ENCODE data around the gene KCNIP4.

Gene KCNIP4

DNA sequence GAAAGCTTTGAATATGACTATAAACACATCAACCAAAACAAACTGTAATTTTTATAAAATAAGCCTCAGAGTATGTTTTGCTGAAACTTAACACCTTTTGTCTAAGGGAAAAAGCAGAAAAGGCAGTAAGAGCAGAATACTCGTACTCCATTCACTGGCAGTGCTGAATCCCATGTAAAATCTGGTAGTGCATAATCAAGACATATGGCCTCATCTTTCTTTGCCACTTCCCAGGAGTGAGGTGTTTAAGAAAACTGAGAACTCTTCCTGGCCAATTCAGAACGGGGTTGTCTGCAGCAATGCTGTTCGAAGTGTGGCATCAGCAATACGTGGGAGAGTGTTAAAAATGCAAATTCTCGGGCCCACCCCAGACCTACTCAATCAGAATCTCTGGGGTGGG lies 946.3 kb downstream of the KCNIP4 start:
- no peak for TF ChIP-seq EZH2phosphoT487 (IDR thresholded peaks at IDR 0.05; ENCODE audit: borderline replicate concordance)
- TF ChIP-seq, protein P1, sequence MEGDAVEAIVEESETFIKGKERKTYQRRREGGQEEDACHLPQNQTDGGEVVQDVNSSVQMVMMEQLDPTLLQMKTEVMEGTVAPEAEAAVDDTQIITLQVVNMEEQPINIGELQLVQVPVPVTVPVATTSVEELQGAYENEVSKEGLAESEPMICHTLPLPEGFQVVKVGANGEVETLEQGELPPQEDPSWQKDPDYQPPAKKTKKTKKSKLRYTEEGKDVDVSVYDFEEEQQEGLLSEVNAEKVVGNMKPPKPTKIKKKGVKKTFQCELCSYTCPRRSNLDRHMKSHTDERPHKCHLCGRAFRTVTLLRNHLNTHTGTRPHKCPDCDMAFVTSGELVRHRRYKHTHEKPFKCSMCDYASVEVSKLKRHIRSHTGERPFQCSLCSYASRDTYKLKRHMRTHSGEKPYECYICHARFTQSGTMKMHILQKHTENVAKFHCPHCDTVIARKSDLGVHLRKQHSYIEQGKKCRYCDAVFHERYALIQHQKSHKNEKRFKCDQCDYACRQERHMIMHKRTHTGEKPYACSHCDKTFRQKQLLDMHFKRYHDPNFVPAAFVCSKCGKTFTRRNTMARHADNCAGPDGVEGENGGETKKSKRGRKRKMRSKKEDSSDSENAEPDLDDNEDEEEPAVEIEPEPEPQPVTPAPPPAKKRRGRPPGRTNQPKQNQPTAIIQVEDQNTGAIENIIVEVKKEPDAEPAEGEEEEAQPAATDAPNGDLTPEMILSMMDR (conservative IDR thresholded peaks at IDR 0.05; ENCODE audit: low read length), result no peak
- Histone ChIP-seq H2AFZ (ENCODE audit: low read length) (no peak overlapping the region), H4K20me1 (ENCODE audit: insufficient read depth, low read length, poor library complexity, severe bottlenecking) (no peaks in the 10 kb centered on the region)

DNA sequence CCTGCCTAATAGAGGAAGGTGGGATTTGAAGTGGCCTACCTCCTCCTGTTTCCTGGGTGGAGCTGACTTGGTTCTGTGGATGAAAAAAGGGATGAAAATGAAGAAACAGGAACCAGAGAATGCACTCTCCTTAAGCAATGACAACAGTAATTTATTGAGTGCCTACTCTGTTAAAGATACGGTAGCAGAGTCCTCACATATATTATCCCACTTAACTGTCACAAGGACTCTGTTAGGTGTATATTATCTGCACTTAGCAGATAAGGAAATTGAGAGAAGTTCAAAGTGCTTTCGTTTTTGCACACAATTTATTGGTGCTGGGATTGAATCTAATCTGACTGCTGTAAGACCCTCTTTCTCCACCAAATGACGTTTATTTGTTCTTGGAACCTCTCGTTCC lies 947.1 kb downstream of the KCNIP4 start:
- Histone ChIP-seq H4K20me1 (ENCODE audit: insufficient read depth, low read length, poor library complexity, severe bottlenecking) (no peaks in the 10 kb centered on the region), H3K36me3 (ENCODE audit: insufficient read depth, low read length) (no peaks in the 10 kb centered on the region), H3K9me3 (ENCODE audit: insufficient read depth, low read depth, low read length) (no peaks in the 10 kb centered on the region; the same call in 1 of the 2 replicates), H2AFZ (ENCODE audit: low read length) (no peak overlapping the region), H3K4me3 (ENCODE audit: low read length, poor library complexity, severe bottlenecking) (no peak overlapping the region), H3K79me2 (ENCODE audit: insufficient read depth, low read length) (no peaks in the 10 kb centered on the region), H3K4me1 (ENCODE audit: insufficient read depth, low read length, poor library complexity, severe bottlenecking) (no peaks in the 10 kb centered on the region), H3K4me2 (ENCODE audit: low read depth, low read length, poor library complexity, severe bottlenecking) (no peak overlapping the region), H3K9me2 (replicated peaks; ENCODE audit: low read depth, low read length) (no peaks in the 10 kb centered on the region), H3K27me3 (ENCODE audit: insufficient read depth, low read length, poor library complexity, severe bottlenecking) (no peaks in the 10 kb centered on the region), H3K9ac (ENCODE audit: low read depth, low read length, poor library complexity, severe bottlenecking) (no peak overlapping the region), H3F3A (ENCODE audit: low read depth) (no peaks in the 10 kb centered on the region)
- no peak for TF ChIP-seq EZH2phosphoT487 (IDR thresholded peaks at IDR 0.05; ENCODE audit: borderline replicate concordance)
- TF ChIP-seq, protein P1 (conservative IDR thresholded peaks at IDR 0.05; ENCODE audit: low read length), result no peak

More for the DNA sequence above, 946.3 kb downstream of the KCNIP4 start:
- Histone ChIP-seq H3K79me2 (ENCODE audit: insufficient read depth, low read length) (no peaks in the 10 kb centered on the region), H3K36me3 (ENCODE audit: insufficient read depth, low read length) (no peaks in the 10 kb centered on the region), H3K4me2 (ENCODE audit: low read depth, low read length, poor library complexity, severe bottlenecking) (no peak overlapping the region), H3K4me1 (ENCODE audit: insufficient read depth, low read length, poor library complexity, severe bottlenecking) (no peaks in the 10 kb centered on the region), H3K9ac (ENCODE audit: low read depth, low read length, poor library complexity, severe bottlenecking) (no peak overlapping the region), H3K9me3 (ENCODE audit: insufficient read depth, low read depth, low read length) (no peaks in the 10 kb centered on the region; the same call in 1 of the 2 replicates), H3F3A (ENCODE audit: low read depth) (no peaks in the 10 kb centered on the region), H3K4me3 (ENCODE audit: low read length, poor library complexity, severe bottlenecking) (no peak overlapping the region), H3K9me2 (replicated peaks; ENCODE audit: low read depth, low read length) (no peaks in the 10 kb centered on the region), H3K27me3 (ENCODE audit: insufficient read depth, low read length, poor library complexity, severe bottlenecking) (no peaks in the 10 kb centered on the region)

DNA sequence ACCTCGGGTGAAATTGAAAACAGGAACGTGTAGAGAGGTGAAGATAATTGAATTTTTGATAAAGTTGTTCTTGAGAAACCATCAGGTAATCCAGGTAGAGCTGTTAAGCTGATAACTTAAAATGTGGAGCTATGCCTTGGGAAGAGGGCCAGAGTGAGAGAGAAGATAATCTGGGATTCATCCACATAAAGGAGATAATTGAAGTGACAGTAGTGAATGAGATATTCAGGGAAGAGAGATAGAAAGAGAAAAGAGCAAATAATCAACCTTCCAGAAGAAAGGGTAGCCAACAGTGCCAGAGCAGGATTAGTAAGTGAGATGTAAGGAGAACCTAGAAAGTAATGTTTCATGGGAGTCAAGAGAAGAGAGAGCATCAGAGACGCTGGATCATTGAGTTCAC lies 950.7 kb downstream of the KCNIP4 start:
- Histone ChIP-seq H3K4me3 (ENCODE audit: low read length, poor library complexity, severe bottlenecking) (no peak overlapping the region), H3K36me3 (ENCODE audit: insufficient read depth, low read length) (no peaks in the 10 kb centered on the region), H3K4me2 (ENCODE audit: low read depth, low read length, poor library complexity, severe bottlenecking) (no peak overlapping the region), H3K9me2 (replicated peaks; ENCODE audit: low read depth, low read length) (no peaks in the 10 kb centered on the region), H3F3A (ENCODE audit: low read depth) (no peaks in the 10 kb centered on the region), H3K27me3 (ENCODE audit: insufficient read depth, low read length, poor library complexity, severe bottlenecking) (no peaks in the 10 kb centered on the region), H4K20me1 (ENCODE audit: insufficient read depth, low read length, poor library complexity, severe bottlenecking) (no peaks in the 10 kb centered on the region), H3K79me2 (ENCODE audit: insufficient read depth, low read length) (no peaks in the 10 kb centered on the region), H3K9ac (ENCODE audit: low read depth, low read length, poor library complexity, severe bottlenecking) (no peak overlapping the region), H3K4me1 (ENCODE audit: insufficient read depth, low read length, poor library complexity, severe bottlenecking) (no peaks in the 10 kb centered on the region), H3K9me3 (ENCODE audit: insufficient read depth, low read depth, low read length) (no peaks in the 10 kb centered on the region), H2AFZ (ENCODE audit: low read length) (no peak overlapping the region)
- TF ChIP-seq, protein P1 (conservative IDR thresholded peaks at IDR 0.05; ENCODE audit: low read length), result no peak
- TF ChIP-seq EZH2phosphoT487 (IDR thresholded peaks at IDR 0.05; ENCODE audit: borderline replicate concordance), result no peak
